Mesothelial cell of epicardium (in vitro differentiated cells): ENCODE data around the gene ENOSF1. TPM values are rescaled to one million over a fixed set of nuclear protein-coding genes. Genes with fewer than 3 reads are reported as not detected.

Experiments used
- DNase-seq, 2 experiments: peaks; one replicate each; pipeline ENCODE4 v3.0.0; 2021; ENCODE audit warnings: low spot score in 2 of 2; ENCODE audit not compliant: unreplicated experiment in 2 of 2
- H3K27ac Mint-ChIP-seq: 2 replicates; pipeline ENCODE4 v1.8.0; 2021; ENCODE audit warnings: mixed read lengths
- H3K27me3 Mint-ChIP-seq: 2 replicates; pipeline ENCODE4 v1.8.0; 2021; ENCODE audit warnings: low read depth, mixed read lengths
- H3K36me3 Mint-ChIP-seq: 2 replicates; pipeline ENCODE4 v1.8.0; 2021; ENCODE audit warnings: mixed read lengths
- H3K4me1 Mint-ChIP-seq: 2 replicates; pipeline ENCODE4 v1.8.0; 2021; ENCODE audit warnings: mixed read lengths
- H3K4me3 Mint-ChIP-seq: 2 replicates; pipeline ENCODE4 v1.8.0; 2021; ENCODE audit warnings: mild to moderate bottlenecking, moderate library complexity, mixed read lengths
- H3K9me3 Mint-ChIP-seq: 2 replicates; pipeline ENCODE4 v1.8.0; 2021; ENCODE audit warnings: mixed read lengths
- CTCF ChIP-seq: fragments of 200-600 bp; sonication (generic); IDR thresholded peaks from one replicate; pipeline ENCODE4 v1.5.0; 2021; ENCODE audit warnings: antibody characterized with exemption; ENCODE audit not compliant: unreplicated experiment
- total RNA-seq: library from RNA; stranded (reverse); gene quantifications from 3 replicates; pipeline ENCODE4 v1.2.1, GENCODE V29; 2021

The ENOSF1 gene
- total RNA-seq, 1 donor from 2014 or later: 77.1 TPM

DNA sequence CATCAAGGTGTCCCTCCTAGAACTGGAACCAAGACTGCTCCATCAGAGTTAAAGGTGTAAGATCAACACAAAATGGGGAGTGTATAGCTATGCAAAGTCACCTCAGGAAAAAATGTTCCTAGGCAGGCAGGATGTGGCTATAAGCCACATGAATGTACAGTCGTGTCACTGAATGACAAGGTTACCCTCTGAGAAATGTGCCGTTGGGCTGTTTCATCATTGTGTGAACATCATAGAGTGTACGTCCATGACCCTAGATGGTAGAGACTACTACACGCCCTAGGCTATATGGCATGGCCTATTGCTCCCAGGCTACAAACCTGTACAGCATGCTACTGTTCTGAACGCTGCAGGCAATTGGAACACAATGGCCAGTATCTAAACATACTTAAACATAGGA is 30.4 kb downstream of the ENOSF1 start:
- Mint-ChIP-seq H3K27me3 (no peaks in the 10 kb centered on the region), H3K9me3 (no peaks in the 10 kb centered on the region), H3K4me3 (no peak overlapping the region), H3K36me3 (peaks cover 17% of the 10 kb centered on the region), H3K4me1 (no peaks in the 10 kb centered on the region), H3K27ac (no peak overlapping the region)
- no peak for TF ChIP-seq CTCF
- DNase-seq: no peak

DNA sequence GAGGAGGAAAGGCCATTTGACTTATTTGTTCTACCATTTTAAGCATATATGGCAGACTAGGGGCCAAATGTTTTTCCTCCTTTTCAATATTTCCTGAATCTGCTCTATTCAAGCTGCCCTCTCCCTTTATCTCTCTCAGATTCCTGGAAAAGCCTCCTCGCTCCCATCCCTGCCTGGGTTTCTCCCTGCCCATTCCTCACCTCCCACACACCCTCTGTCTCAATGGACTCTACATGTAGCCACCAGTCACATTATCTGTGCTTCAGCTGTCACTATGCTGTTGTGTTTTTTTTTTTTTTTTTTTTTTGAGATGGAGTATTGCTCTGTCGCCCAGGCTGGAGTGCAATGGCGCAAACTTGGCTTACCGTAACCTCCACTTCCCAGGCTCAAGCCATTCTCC is 32.0 kb downstream of the ENOSF1 start:
- Mint-ChIP-seq H3K4me1 (no peaks in the 10 kb centered on the region), H3K27ac (no peak overlapping the region), H3K36me3 (peaks cover 16% of the 10 kb centered on the region), H3K9me3 (no peaks in the 10 kb centered on the region), H3K27me3 (no peaks in the 10 kb centered on the region), H3K4me3 (no peak overlapping the region)
- no peak for DNase-seq
- TF ChIP-seq CTCF: no peak

DNA sequence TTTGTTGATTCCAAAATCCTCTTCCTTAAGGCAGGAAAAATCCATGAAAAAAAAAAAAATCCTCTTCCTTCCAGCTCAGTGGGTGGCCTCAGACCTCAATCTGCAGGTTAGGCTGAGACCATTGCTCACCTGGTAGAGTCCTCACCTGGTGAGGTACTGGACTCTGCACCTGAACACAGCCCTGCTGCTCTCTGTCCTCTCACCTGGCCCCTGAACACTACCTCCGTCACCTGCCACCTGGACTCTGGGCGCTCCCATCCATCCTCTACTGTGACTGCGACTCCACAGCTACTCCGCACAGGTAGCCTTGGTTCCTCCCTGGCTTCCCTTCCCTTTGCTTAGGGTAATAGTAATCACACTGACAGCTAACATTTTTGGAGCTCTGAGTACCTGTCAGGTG is 32.9 kb downstream of the ENOSF1 start:
- Mint-ChIP-seq H3K27ac (no peak overlapping the region), H3K36me3 (peaks cover 20% of the 10 kb centered on the region), H3K27me3 (no peaks in the 10 kb centered on the region), H3K4me1 (no peaks in the 10 kb centered on the region), H3K4me3 (no peak overlapping the region), H3K9me3 (no peaks in the 10 kb centered on the region)
- no peak for TF ChIP-seq CTCF
- DNase-seq: no peak

DNA sequence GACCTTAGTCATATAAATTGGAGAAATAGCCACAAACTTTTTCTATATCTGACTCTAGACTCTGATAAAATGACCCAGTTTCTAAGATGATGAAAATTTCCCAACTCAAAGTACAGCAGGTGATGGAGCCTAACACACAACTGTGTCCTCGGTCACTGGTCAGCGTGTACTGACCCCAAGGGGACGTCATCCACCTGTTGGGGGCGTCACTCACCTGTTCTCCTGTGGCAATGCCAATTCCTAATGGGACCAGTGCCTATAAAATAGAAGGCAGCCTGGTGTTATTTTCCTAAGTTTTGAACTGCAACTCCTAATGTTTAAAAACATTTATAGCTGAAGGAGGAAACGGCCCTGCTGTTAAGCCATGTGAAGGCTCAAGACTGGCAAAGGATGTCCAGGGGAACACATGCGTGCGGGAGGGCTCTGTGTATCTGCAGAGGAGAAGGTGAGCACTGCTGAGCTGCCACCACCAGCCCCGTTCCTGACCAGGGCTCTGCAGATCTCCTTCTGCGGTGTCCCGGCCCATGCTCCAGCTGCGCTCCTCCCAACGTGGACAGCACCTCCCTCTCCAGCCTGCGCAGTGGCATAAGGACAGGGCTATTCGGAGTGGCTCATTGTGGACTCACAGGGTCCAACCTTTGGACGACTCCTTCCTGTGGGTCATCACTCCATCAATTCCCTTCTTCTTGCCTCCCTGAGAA is 33.8 kb downstream of the ENOSF1 start:
- no peaks in the 10 kb centered on the region for H3K4me1 Mint-ChIP-seq
- H3K27me3 Mint-ChIP-seq: no peaks in the 10 kb centered on the region
- no peaks in the 10 kb centered on the region for H3K9me3 Mint-ChIP-seq
- DNase-seq: no peak
- H3K4me3 Mint-ChIP-seq: no peak overlapping the region
- H3K27ac Mint-ChIP-seq: no peak overlapping the region
- H3K36me3 Mint-ChIP-seq: peaks cover 20% of the 10 kb centered on the region
- no peak for TF ChIP-seq CTCF

- H3K36me3 Mint-ChIP-seq: peaks cover 20% of the 10 kb centered on the region
- TF ChIP-seq CTCF: no peak
- H3K27ac Mint-ChIP-seq: no peak overlapping the region
- no peaks in the 10 kb centered on the region for H3K9me3 Mint-ChIP-seq
- H3K4me3 Mint-ChIP-seq: no peak overlapping the region
- no peaks in the 10 kb centered on the region for H3K27me3 Mint-ChIP-seq
- no peaks in the 10 kb centered on the region for H3K4me1 Mint-ChIP-seq
- no peak for DNase-seq
Observed at GRCh38 chr18:677951-678381, 34.5 kb downstream of the ENOSF1 start.
